Liver (tissue), 9 donors: ENCODE measurements around the gene KDM6A. TPM values are rescaled to one million over a fixed set of nuclear protein-coding genes. Genes with fewer than 3 reads are reported as not detected.

Experiments
- DNase-seq: peaks from one replicate; pipeline ENCODE4 v3.0.0-alpha.2; 2017; ENCODE audit warnings: low spot score
- H3K27ac ChIP-seq, 2 donors: one replicate each; pipeline ENCODE4 v1.7.0; 2013; ENCODE audit warnings: inconsistent platforms in 2 of 2, low read length in 2 of 2, control low read depth in 1 of 2, low read depth in 1 of 2, mild to moderate bottlenecking in 1 of 2
- H3K27me3 ChIP-seq, 4 donors: one replicate each; pipeline versions ENCODE4 v1.6.1 to v1.7.0; 2013; ENCODE audit warnings: low read length in 3 of 4, inconsistent platforms in 1 of 4, mild to moderate bottlenecking in 1 of 4, moderate library complexity in 1 of 4; ENCODE audit not compliant: control insufficient read depth in 4 of 4, insufficient read depth in 4 of 4
- H3K36me3 ChIP-seq, 4 donors: one replicate each; pipeline versions ENCODE4 v1.6.1 to v1.7.0; 2013; ENCODE audit warnings: low read length in 3 of 4, mild to moderate bottlenecking in 3 of 4, low read depth in 1 of 4, moderate library complexity in 1 of 4; ENCODE audit not compliant: control insufficient read depth in 4 of 4, insufficient read depth in 3 of 4
- H3K4me1 ChIP-seq, 4 donors: one replicate each; pipeline versions ENCODE4 v1.6.1 to v1.7.0; 2013; ENCODE audit warnings: low read length in 3 of 4, mild to moderate bottlenecking in 3 of 4, moderate library complexity in 1 of 4; ENCODE audit not compliant: control insufficient read depth in 4 of 4, insufficient read depth in 4 of 4
- H3K4me3 ChIP-seq, 3 donors: one replicate each; pipeline versions ENCODE4 v1.6.1 to v1.7.0; 2013; ENCODE audit warnings: low read length in 3 of 3, control low read depth in 1 of 3, low read depth in 1 of 3, mild to moderate bottlenecking in 1 of 3
- H3K9ac ChIP-seq, 2 donors: one replicate each; pipeline ENCODE4 v1.7.0; 2013; ENCODE audit warnings: low read length in 2 of 2, mild to moderate bottlenecking in 2 of 2, moderate library complexity in 2 of 2, control low read depth in 1 of 2, low read depth in 1 of 2
- H3K9me3 ChIP-seq, 4 donors: one replicate each; pipeline versions ENCODE4 v1.6.1 to v1.7.0; 2013; ENCODE audit warnings: low read length in 3 of 4; ENCODE audit not compliant: control insufficient read depth in 4 of 4
- EGR1 ChIP-seq, 2 donors: IDR thresholded peaks; 2 replicates each; pipeline ENCODE4 v1.6.1; 2016 to 2018; ENCODE audit warnings: antibody characterized with exemption in 2 of 2, low read depth in 2 of 2
- FOXA1 ChIP-seq: IDR thresholded peaks from 2 replicates; pipeline ENCODE4 v1.6.1; 2016; ENCODE audit warnings: antibody characterized with exemption
- FOXA2 ChIP-seq: IDR thresholded peaks from 2 replicates; pipeline ENCODE4 v1.6.1; 2016; ENCODE audit warnings: antibody characterized with exemption
- HNF4A ChIP-seq, 2 donors: conservative IDR thresholded peaks; 2 replicates each; pipeline ENCODE4 v1.6.1; 2016; ENCODE audit warnings: antibody characterized with exemption in 2 of 2, mild to moderate bottlenecking in 2 of 2
- HNF4G ChIP-seq: IDR thresholded peaks from 2 replicates; pipeline ENCODE4 v1.6.1; 2016; ENCODE audit warnings: antibody characterized with exemption
- JUND ChIP-seq, 2 donors: IDR thresholded peaks; 2 replicates each; pipeline ENCODE4 v1.6.1; 2016; ENCODE audit warnings: antibody characterized with exemption in 2 of 2
- NR2F2 ChIP-seq: IDR thresholded peaks from 2 replicates; pipeline ENCODE4 v1.6.1; 2016; ENCODE audit warnings: antibody characterized with exemption
- RAD21 ChIP-seq, 2 donors: IDR thresholded peaks; 2 replicates each; pipeline ENCODE4 v1.6.1; 2016; ENCODE audit warnings: antibody characterized with exemption in 2 of 2, mild to moderate bottlenecking in 2 of 2
- RXRA ChIP-seq, 2 donors: IDR thresholded peaks; 2 replicates each; pipeline ENCODE4 v1.6.1; 2017 to 2018; ENCODE audit warnings: antibody characterized with exemption in 2 of 2, mild to moderate bottlenecking in 1 of 2
- SP1 ChIP-seq: IDR thresholded peaks from 2 replicates; pipeline ENCODE4 v1.6.1; 2018; ENCODE audit warnings: antibody characterized with exemption, mild to moderate bottlenecking
- TAF1 ChIP-seq: conservative IDR thresholded peaks from 2 replicates; pipeline ENCODE4 v1.6.1; 2016; ENCODE audit warnings: antibody characterized with exemption, mild to moderate bottlenecking
- WGBS: extraction: QIAGEN DNeasy Blood & Tissue Kit; methylation state at CpG from one replicate; pipeline ENCODE4 v1.1.7; 2013; 5-methylcytosine and 5-hydroxymethylcytosine counted together
- polyA plus RNA-seq, 2 donors: library from polyadenylated mRNA; stranded (reverse) in 1 of 2; unstranded in 1 of 2; fragments of 200-250 nt in 1 of 2; fragments of >200 nt in 1 of 2; fragmentation: Nextera tagmentation in 1 of 2; extraction: Ambion mirVana in 1 of 2; gene quantifications; one replicate each; pipeline versions ENCODE4 v1.2.1 to v1.2.3, GENCODE V29; 2013 to 2015
- total RNA-seq, 2 donors: library from RNA; depleted of rRNA; stranded (reverse); fragments of >200 nt; gene quantifications; one replicate each; pipeline ENCODE4 v1.2.3, GENCODE V29; 2014
- TF ChIP-seq, protein P1 (sequence below): fragments of 150-350 bp; IDR thresholded peaks from 2 replicates; pipeline ENCODE4 v1.5.1; 2017; ENCODE audit warnings: improper control_type of control experiment, low read depth, low read length; ENCODE audit not compliant: missing input control
- TF ChIP-seq, protein P2 (sequence below): IDR thresholded peaks from 2 replicates; pipeline ENCODE4 v1.6.1; 2016; ENCODE audit warnings: antibody characterized with exemption
- TF ChIP-seq, protein P3 (sequence below): IDR thresholded peaks from 2 replicates; pipeline ENCODE4 v1.6.1; 2016; ENCODE audit warnings: antibody characterized with exemption
- donor health status: healthy.
- donor health status: healthy.
- donor health status: healthy.
- donor health status: healthy.
- donor health status: healthy.

The KDM6A gene
- total and polyA plus RNA-seq, 4 donors: 5.3 to 30.2 (median 18.2) TPM

DNA sequence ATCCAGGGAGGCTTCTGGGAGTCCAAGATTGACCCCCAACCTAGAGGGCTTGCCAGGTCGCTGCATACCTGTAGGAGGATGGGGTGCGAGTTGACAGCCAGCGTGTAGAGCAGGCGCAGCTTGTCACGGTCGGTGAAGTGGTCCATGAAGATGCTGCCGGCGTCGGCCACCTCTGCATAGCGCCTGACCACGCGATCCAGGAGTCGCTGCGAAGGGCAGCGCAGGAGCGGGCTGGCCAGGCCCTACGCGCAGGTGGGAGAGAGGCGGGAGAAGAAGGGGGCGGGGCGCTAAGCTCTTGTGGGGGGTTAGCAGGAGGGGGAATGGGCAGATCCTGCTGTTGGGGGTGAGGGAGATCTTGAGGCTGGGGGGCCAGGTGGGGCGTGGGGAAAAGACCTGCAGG, 284.7 kb downstream of the KDM6A start:
- Histone ChIP-seq H3K9me3 (peaks cover 0 to 6% (median 0%) of the 10 kb centered on the region in 4 donors), H3K4me1 (no peaks in the 10 kb centered on the region), H3K27me3 (peaks cover 0 to 3% (median 0%) of the 10 kb centered on the region in 4 donors), H3K4me3 (no peak overlapping the region), H3K27ac (no peak overlapping the region), H3K36me3 (no peaks in the 10 kb centered on the region), H3K9ac (no peak overlapping the region)
- TF ChIP-seq SP1 (no peak), RAD21 (IDR thresholded peaks at IDR 0.05) (no peak), TAF1 (no peak), RXRA (IDR thresholded peaks at IDR 0.05) (no peak), EGR1 (IDR thresholded peaks at IDR 0.05; ENCODE audit: low read depth in 2 of 2) (no peak), JUND (IDR thresholded peaks at IDR 0.05) (no peak), FOXA2 (no peak), FOXA1 (no peak), NR2F2 (no peak), HNF4A (conservative IDR thresholded peaks at IDR 0.05) (no peak), HNF4G (no peak)
- TF ChIP-seq, protein P1, sequence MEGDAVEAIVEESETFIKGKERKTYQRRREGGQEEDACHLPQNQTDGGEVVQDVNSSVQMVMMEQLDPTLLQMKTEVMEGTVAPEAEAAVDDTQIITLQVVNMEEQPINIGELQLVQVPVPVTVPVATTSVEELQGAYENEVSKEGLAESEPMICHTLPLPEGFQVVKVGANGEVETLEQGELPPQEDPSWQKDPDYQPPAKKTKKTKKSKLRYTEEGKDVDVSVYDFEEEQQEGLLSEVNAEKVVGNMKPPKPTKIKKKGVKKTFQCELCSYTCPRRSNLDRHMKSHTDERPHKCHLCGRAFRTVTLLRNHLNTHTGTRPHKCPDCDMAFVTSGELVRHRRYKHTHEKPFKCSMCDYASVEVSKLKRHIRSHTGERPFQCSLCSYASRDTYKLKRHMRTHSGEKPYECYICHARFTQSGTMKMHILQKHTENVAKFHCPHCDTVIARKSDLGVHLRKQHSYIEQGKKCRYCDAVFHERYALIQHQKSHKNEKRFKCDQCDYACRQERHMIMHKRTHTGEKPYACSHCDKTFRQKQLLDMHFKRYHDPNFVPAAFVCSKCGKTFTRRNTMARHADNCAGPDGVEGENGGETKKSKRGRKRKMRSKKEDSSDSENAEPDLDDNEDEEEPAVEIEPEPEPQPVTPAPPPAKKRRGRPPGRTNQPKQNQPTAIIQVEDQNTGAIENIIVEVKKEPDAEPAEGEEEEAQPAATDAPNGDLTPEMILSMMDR: no peak
- TF ChIP-seq, protein P2, sequence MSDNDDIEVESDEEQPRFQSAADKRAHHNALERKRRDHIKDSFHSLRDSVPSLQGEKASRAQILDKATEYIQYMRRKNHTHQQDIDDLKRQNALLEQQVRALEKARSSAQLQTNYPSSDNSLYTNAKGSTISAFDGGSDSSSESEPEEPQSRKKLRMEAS: no peak
- TF ChIP-seq, protein P3, sequence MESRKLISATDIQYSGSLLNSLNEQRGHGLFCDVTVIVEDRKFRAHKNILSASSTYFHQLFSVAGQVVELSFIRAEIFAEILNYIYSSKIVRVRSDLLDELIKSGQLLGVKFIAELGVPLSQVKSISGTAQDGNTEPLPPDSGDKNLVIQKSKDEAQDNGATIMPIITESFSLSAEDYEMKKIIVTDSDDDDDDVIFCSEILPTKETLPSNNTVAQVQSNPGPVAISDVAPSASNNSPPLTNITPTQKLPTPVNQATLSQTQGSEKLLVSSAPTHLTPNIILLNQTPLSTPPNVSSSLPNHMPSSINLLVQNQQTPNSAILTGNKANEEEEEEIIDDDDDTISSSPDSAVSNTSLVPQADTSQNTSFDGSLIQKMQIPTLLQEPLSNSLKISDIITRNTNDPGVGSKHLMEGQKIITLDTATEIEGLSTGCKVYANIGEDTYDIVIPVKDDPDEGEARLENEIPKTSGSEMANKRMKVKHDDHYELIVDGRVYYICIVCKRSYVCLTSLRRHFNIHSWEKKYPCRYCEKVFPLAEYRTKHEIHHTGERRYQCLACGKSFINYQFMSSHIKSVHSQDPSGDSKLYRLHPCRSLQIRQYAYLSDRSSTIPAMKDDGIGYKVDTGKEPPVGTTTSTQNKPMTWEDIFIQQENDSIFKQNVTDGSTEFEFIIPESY: no peak
- DNase-seq: no peak
- 94% methylated on average over 22 of the region's 22 CpGs for WGBS

Other genes starting within 250 kb of the KDM6A start
- 1 to 10 TPM in 1 of 2 donors, not detected in 1; 1.6 TPM for gene DUSP21, start 29.2 kb upstream of the KDM6A start, total RNA-seq
- gene DUSP21, start 29.2 kb upstream of the KDM6A start, polyA plus RNA-seq: not detected